Thyroid gland (tissue), 4 donors: Measurements from ENCODE around the gene ZFP37.

Experiments
- CTCF ChIP-seq, 6 experiments: fragments of 200-600 bp in 3 of 6; fragments of 450-650 bp in 3 of 6; sonication (generic) in 3 of 6; IDR thresholded peaks; one replicate each; pipeline ENCODE4 v1.5.1; 2016 to 2019; ENCODE audit warnings: antibody characterized with exemption in 6 of 6, mild to moderate bottlenecking in 2 of 6, inconsistent platforms in 1 of 6, moderate library complexity in 1 of 6
- POLR2A ChIP-seq, 2 donors: fragments of 450-650 bp; IDR thresholded peaks; one replicate each; pipeline ENCODE4 v1.6.1; 2017; ENCODE audit warnings: antibody characterized with exemption in 2 of 2, mild to moderate bottlenecking in 2 of 2, moderate library complexity in 1 of 2

- TF ChIP-seq CTCF (IDR thresholded peaks at IDR 0.05) (no peak), POLR2A (IDR thresholded peaks at IDR 0.05) (no peak)
These were observed 44.6 kb downstream of the ZFP37 start, which contains the start of gene ZNF883 for GRCh38 chr9:113011911-113012381.
